GM10266 (cell line): ENCODE results near the gene CACNA2D2.

Experiments
- DNase-seq: peaks from one replicate; pipeline ENCODE4 v3.0.0; 2012; ENCODE audit errors: extremely low spot score
- TF ChIP-seq, protein P1 (sequence below): IDR thresholded peaks from 2 replicates; pipeline ENCODE4 v1.5.1; 2012; ENCODE audit warnings: mild to moderate bottlenecking, low read depth; ENCODE audit not compliant: control insufficient read depth, insufficient read depth; ENCODE audit errors: missing control alignments

The CACNA2D2 gene

DNA sequence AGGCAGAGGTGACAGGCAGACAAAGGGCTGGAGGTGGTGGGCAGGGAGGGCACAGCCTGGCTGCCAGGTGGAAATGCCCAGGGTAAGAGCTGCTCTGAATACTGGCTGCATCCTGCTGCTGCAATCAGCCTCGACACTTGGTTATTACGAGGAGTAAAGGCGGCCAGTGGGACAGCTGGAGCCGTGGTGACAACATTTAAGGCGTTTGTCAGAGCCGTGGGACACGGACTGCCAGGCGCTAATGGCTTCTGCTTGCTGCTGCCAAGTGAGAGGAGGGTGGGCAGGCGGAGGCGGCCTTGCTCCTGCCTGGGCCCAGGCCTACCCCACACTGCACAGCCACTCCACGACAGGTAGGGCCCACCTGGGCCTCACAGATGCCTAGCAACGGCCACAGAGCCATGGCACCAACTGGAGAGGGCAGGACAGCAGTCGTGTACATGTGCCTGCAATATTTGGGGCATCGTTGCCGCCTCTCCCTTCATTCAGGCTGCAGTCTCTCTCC, 94.9 kb downstream of the CACNA2D2 start:
- no peak for DNase-seq
- TF ChIP-seq, protein P1, sequence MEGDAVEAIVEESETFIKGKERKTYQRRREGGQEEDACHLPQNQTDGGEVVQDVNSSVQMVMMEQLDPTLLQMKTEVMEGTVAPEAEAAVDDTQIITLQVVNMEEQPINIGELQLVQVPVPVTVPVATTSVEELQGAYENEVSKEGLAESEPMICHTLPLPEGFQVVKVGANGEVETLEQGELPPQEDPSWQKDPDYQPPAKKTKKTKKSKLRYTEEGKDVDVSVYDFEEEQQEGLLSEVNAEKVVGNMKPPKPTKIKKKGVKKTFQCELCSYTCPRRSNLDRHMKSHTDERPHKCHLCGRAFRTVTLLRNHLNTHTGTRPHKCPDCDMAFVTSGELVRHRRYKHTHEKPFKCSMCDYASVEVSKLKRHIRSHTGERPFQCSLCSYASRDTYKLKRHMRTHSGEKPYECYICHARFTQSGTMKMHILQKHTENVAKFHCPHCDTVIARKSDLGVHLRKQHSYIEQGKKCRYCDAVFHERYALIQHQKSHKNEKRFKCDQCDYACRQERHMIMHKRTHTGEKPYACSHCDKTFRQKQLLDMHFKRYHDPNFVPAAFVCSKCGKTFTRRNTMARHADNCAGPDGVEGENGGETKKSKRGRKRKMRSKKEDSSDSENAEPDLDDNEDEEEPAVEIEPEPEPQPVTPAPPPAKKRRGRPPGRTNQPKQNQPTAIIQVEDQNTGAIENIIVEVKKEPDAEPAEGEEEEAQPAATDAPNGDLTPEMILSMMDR: no peak

DNA sequence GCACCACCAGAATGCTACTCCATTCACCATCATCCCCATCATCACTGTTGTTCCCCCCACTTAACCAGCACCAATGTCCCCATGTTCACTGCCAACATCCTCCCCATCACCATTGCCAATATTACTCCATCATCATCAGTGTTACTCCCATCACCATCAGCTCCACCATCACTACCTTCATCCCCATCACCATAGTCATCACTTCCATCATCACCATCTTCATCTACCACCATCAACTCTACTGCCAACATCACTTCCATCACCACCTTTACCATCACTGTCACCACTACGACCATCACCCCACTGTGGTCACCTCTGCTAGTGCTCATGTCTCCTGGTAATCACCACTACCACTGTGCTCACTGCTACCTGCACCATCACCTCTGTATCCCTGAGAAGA, 96.9 kb downstream of the CACNA2D2 start:
- TF ChIP-seq, protein P1: no peak
- DNase-seq: no peak

DNA sequence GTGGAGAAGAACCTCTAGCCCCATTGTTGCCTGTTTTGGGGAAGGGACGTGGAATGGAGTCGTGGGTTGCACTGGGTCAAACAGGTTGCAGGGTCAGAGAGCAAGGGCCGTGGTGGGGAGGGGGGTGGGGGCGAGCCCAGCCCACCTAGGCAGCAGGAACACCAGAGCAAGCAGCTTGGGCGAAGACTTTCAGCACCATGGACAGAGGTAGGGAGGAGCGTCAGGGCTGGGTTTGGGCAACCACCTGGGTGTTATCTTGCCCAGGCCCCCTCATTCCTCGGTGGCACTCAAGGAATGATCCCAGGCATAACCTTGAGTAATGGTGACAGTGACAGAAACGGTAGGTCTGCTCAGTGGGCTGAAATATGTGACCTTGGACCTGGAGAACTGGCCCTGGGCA, 98.2 kb downstream of the CACNA2D2 start:
- TF ChIP-seq, protein P1: no peak
- no peak for DNase-seq

DNA sequence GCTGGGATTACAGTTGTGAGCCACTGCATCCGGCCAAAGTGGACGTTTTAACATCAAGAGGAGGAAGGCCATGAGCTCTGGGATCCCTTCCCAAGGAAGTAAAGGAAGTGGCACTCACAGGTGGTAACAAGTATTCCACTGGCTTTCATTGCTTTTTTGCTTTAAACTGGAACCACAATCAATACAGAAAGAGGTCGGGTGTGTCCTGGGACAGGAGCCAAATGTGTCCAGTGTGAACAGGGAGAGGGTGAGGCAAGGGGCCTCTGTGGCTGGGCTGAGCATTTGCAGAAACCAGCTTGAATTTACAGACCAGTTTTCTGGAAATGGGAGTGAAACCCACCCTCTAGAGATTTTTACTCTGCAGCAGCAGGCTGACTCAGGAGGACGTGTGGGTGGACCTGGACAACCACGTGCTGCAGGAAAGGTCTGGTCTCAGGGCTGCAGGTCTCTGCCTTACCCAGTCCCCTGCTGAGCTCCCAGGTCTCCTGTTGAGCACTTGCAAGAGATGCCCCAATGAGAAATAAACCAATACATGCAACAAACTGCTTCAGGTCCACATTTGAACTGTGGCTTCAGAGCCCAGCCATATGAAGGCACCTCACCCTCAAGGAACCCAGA, 101.3 kb downstream of the CACNA2D2 start:
- TF ChIP-seq, protein P1: no peak
- no peak for DNase-seq

DNA sequence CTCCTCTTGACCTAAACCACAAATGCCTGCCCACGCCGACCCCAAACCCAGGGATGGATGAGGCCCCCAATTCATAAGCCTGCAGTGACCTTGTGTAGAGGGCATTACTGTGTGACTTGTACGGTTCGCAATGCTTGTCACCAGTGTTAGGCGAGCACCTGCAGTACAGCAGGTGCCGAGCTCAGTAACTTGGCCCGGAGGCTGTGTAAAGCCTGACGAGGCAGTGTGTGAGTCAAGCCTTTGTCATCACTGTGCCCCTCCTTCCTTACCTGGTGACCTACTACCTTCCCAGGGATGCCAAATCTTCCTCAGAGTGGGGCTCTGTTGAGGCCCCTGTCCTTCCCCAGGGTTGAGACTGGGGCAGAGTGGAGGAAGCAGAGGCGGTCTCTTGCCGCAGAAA, 106.9 kb downstream of the CACNA2D2 start:
- TF ChIP-seq, protein P1: no peak
- DNase-seq: no peak

DNA sequence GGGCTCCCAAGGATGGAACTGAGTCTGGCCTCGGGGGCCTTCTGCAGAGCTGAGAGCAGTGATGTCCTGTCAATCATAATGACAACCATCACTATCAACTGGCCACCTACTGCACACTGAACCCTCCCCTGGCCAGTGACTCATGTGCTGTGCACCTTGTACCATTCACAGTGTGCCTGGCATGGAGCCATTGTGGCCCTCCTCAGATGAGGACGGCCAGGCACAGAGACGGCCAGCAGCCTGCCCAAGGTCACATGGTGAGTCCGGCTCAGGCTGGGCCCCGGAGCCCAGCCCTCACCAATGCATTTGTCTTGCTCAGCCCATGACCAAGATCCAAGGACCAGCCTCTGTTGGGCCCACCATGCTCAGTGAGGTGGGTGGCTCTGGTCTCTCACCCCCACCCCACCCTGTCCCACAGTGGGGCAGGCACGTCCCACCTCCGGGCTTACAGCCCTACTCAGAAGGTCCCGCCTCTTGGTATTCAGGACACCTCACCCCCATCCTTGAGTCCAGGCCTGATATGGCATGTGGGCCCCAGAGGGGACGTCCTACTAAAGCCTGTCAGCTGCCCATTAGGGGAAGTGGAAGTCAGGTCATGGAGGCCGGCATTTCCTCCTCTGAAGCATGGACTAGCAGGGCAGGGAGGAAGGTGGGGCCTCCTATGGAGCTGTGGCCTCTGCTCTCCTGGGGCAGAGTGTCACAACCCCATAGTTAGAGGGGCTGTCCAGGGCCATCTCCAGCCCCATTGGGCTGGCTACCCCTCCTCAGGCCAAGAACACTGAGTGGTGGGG, 108.2 kb downstream of the CACNA2D2 start:
- TF ChIP-seq, protein P1: no peak

DNA sequence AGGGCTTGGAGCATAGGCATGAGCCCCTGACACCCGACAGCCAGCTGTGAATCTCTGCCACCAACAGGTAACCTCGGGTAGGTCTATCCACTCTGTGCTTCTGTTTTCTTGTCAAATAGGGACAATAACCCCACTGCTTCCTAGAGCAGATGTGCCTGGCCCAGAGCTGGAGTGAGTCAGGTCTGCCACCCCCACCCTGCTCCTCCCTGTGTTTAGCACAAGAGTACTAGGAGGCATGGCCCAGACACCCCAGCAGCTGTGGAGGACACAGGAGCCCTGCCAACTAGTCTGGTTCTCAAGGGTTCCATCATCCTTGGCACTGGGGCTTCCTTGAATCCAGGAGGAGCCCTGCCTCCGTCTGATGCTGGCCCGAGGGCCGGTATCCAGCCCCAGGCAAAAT, 110.4 kb downstream of the CACNA2D2 start:
- TF ChIP-seq, protein P1: no peak
- no peak for DNase-seq

More for the DNA sequence above, 108.2 kb downstream of the CACNA2D2 start:
- DNase-seq: no peak
